Right atrium auricular region (tissue), 2 donors: ENCODE measurements around the gene CERS6. TPM values are rescaled to one million over a fixed set of nuclear protein-coding genes. Genes with fewer than 3 reads are reported as not detected.

ENCODE experiments used
- DNase-seq: peaks from one replicate; pipeline ENCODE4 v3.0.0-alpha.2; 2019; ENCODE audit warnings: low spot score
- H3K27ac ChIP-seq, 2 donors: fragments of 200-600 bp; sonication (generic); 1 replicate in 1 of 2; 2 replicates in 1 of 2; pipeline ENCODE4 v1.5.1; 2016 to 2019
- H3K27me3 ChIP-seq, 2 donors: fragments of 200-600 bp; sonication (generic); one replicate each; pipeline versions ENCODE4 v1.5.1 to v1.6.0; 2017 to 2019
- H3K36me3 ChIP-seq: fragments of 200-600 bp; sonication (generic); one replicate; pipeline ENCODE4 v1.5.1; 2016
- H3K4me1 ChIP-seq, 2 donors: fragments of 200-600 bp; sonication (generic); one replicate each; pipeline versions ENCODE4 v1.5.1 to v1.6.0; 2017 to 2019
- H3K4me3 ChIP-seq, 2 donors: fragments of 200-600 bp; sonication (generic); 1 replicate in 1 of 2; 2 replicates in 1 of 2; pipeline ENCODE4 v1.5.1; 2017 to 2019; ENCODE audit warnings: mild to moderate bottlenecking in 1 of 2, moderate library complexity in 1 of 2
- H3K9me3 ChIP-seq, 2 donors: fragments of 200-600 bp; sonication (generic); one replicate each; pipeline ENCODE4 v1.5.1; 2019
- CTCF ChIP-seq, 2 donors: fragments of 200-600 bp; sonication (generic); IDR thresholded peaks; one replicate each; pipeline ENCODE4 v1.5.1; 2019; ENCODE audit warnings: antibody characterized with exemption in 2 of 2
- total RNA-seq, 2 donors: library from RNA; depleted of rRNA; stranded (reverse); fragments of >200 nt; gene quantifications; one replicate each; pipeline ENCODE4 v1.1.0, GENCODE V29; 2016

The CERS6 gene
- total RNA-seq, 2 donors from 2014 or later = 59.4 to 74.5 TPM

- no peak for DNase-seq
- peaks cover 0 to 12% of the 10 kb centered on the region in 2 donors for H3K4me1 ChIP-seq
- H3K27ac ChIP-seq = peak overlapping the region; percentile 60 to 79
- H3K4me3 ChIP-seq = no peak overlapping the region
- H3K27me3 ChIP-seq = no peaks in the 10 kb centered on the region
- no peak for TF ChIP-seq CTCF (IDR thresholded peaks at IDR 0.05)
- no peaks in the 10 kb centered on the region for H3K36me3 ChIP-seq
- no peaks in the 10 kb centered on the region for H3K9me3 ChIP-seq
Measured at GRCh38 chr2:168723275-168723899, 267.3 kb downstream of the CERS6 start.

GRCh38 chr2:168726375-168726774 is 270.3 kb downstream of the CERS6 start:
- no peak overlapping the region for H3K4me3 ChIP-seq
- TF ChIP-seq CTCF (IDR thresholded peaks at IDR 0.05) = no peak
- H3K27ac ChIP-seq = no peak overlapping the region

GRCh38 chr2:168727904-168728470 is 271.9 kb downstream of the CERS6 start:
- no peak for TF ChIP-seq CTCF (IDR thresholded peaks at IDR 0.05)
- Histone ChIP-seq H3K4me3 (no peak overlapping the region), H3K27me3 (no peaks in the 10 kb centered on the region), H3K4me1 (peaks cover 0 to 36% of the 10 kb centered on the region in 2 donors), H3K9me3 (no peaks in the 10 kb centered on the region), H3K36me3 (no peaks in the 10 kb centered on the region), H3K27ac (no peak overlapping the region)
- DNase-seq = no peak

More at GRCh38 chr2:168726375-168726774, 270.3 kb downstream of the CERS6 start:
- no peaks in the 10 kb centered on the region for H3K36me3 ChIP-seq
- DNase-seq = no peak
- peaks cover 0 to 28% of the 10 kb centered on the region in 2 donors for H3K4me1 ChIP-seq
- H3K9me3 ChIP-seq = no peaks in the 10 kb centered on the region
- H3K27me3 ChIP-seq = no peaks in the 10 kb centered on the region

- TF ChIP-seq CTCF (IDR thresholded peaks at IDR 0.05) = no peak
- Histone ChIP-seq H3K27ac (peak overlapping the region in 1 of 2 donors; percentile 27), H3K9me3 (no peaks in the 10 kb centered on the region), H3K4me3 (no peak overlapping the region), H3K27me3 (no peaks in the 10 kb centered on the region), H3K36me3 (no peaks in the 10 kb centered on the region), H3K4me1 (peaks cover 0 to 42% of the 10 kb centered on the region in 2 donors)
- DNase-seq = no peak
Measured at GRCh38 chr2:168729455-168729854, 273.4 kb downstream of the CERS6 start.

GRCh38 chr2:168730344-168730743 is 274.3 kb downstream of the CERS6 start:
- DNase-seq = no peak
- H3K9me3 ChIP-seq = no peaks in the 10 kb centered on the region
- no peaks in the 10 kb centered on the region for H3K36me3 ChIP-seq
- TF ChIP-seq CTCF (IDR thresholded peaks at IDR 0.05) = no peak
- H3K27ac ChIP-seq = peak overlapping the region in 1 of 2 donors; percentile 27
- peaks cover 0 to 49% of the 10 kb centered on the region in 2 donors for H3K4me1 ChIP-seq
- no peak overlapping the region for H3K4me3 ChIP-seq
- H3K27me3 ChIP-seq = no peaks in the 10 kb centered on the region
